ENCODE data around the gene KIAA0825.
"Not testable (repeated sequence)": the region's sequence is repeated elsewhere in the genome, so short reads cannot be mapped to it uniquely, and the experiment has no call there.

KIAA0825 gene

DNA sequence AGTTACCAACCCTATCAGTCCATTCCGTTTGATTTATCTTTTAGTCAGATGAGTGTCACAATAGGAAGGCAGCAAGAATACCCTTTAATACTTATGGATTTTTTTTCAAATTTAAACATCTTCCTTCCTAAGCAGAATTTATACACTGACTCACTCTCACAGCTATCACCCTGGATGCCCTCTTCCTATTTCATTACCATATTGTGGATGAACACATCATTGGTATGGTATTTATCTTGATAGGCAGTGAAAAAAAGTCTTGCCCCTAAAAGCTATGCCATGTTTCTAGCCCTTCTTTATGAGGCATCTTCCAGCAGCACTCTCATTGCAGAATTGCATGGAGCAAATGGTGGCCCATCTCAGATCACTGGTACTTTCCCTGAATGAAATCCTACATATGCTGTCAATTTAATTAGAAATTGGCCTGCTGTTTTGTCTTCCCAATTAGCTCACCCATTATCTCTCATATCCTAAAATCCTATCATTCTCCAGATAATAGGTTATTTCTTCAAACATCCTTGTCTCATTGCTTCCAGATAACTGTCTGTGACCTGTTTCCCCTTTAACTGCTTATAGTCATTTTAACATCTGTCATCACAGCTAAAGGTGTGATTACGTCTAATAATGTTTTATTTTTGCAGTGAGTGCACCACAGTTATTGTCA lies 443.5 kb downstream of the KIAA0825 start:
- H3K4me1 ChIP-seq (ENCODE audit: control insufficient read depth, insufficient read depth, low read length): peaks cover 8% of the 10 kb centered on the region
- no peaks in the 10 kb centered on the region for H3K36me3 ChIP-seq (ENCODE audit: control insufficient read depth, insufficient read depth, low read length)
- no peaks in the 10 kb centered on the region for H3K27me3 ChIP-seq (ENCODE audit: control insufficient read depth, insufficient read depth, low read length)
- H3K4me3 ChIP-seq (ENCODE audit: low read depth, low read length): no peak overlapping the region
- H3K9me3 ChIP-seq (ENCODE audit: control insufficient read depth, insufficient read depth, low read length): no peaks in the 10 kb centered on the region
- no peak overlapping the region for H3K9ac ChIP-seq (ENCODE audit: low read depth, low read length)

DNA sequence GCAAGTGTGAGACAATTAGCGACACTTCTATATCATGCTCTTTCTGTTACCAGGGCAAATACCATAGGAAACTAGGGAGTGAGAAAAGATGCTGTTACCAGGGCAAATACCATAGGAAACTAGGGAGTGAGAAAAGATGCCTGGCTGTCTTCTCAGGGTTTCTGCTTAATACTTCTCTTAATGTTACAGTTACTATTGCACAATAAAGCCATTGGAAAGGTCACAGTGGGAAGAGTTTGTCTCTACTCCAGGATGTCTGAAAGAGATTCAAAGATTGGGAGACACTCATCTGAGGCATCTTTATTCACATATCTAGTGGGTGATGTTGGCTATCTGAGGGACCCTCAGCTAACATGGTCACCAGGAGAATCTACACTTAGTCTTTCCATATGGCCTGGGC lies 445.3 kb downstream of the KIAA0825 start:
- no peaks in the 10 kb centered on the region for H3K9me3 ChIP-seq (ENCODE audit: control insufficient read depth, insufficient read depth, low read length)
- peaks cover 8% of the 10 kb centered on the region for H3K4me1 ChIP-seq (ENCODE audit: control insufficient read depth, insufficient read depth, low read length)
- H3K27me3 ChIP-seq (ENCODE audit: control insufficient read depth, insufficient read depth, low read length): no peaks in the 10 kb centered on the region
- no peak overlapping the region for H3K9ac ChIP-seq (ENCODE audit: low read depth, low read length)
- no peak overlapping the region for H3K4me3 ChIP-seq (ENCODE audit: low read depth, low read length)
- H3K36me3 ChIP-seq (ENCODE audit: control insufficient read depth, insufficient read depth, low read length): no peaks in the 10 kb centered on the region

DNA sequence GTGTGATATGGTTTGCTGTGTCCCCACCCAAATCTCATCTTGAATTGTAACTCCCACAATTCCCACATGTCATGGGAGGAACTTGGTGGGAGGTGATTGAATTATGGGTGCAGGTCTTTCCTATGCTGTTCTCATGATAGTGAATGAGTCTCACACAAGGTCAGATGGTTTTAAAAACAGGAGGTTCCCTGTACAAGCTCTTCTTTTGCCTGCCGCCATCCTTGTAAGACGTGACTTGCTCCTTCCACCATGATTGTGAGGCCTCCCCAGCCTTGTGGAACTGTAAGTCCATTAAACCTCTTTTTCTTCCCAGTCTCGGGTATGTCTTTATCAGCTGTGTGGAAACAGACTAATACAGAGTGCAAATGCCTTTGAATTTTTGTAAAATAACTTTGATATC lies 447.3 kb downstream of the KIAA0825 start:
- not testable (repeated sequence) for H3K9me3 ChIP-seq (ENCODE audit: control insufficient read depth, insufficient read depth, low read length); H3K4me3 ChIP-seq (ENCODE audit: low read depth, low read length); H3K4me1 ChIP-seq (ENCODE audit: control insufficient read depth, insufficient read depth, low read length); H3K9ac ChIP-seq (ENCODE audit: low read depth, low read length); H3K27me3 ChIP-seq (ENCODE audit: control insufficient read depth, insufficient read depth, low read length); H3K36me3 ChIP-seq (ENCODE audit: control insufficient read depth, insufficient read depth, low read length)

DNA sequence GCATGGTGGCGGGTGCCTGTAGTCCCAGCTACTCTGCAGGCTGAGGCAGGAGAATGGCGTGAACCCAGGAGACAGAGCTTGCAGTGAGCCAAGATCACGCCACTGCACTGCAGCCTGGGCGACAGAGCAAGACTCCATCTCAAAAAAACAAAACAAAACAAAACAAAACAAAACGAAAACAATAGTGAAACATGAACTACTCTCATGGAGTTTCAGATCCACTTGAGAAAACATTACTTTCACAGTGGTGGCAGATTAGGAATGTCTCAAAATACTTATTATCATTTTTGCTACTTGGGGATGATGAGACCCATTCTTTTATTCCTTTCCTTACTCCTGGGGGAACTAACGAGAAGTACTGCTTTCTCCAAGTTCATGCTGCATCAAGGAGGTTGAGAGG lies 448.2 kb downstream of the KIAA0825 start:
- H3K9ac ChIP-seq (ENCODE audit: low read depth, low read length); H3K27me3 ChIP-seq (ENCODE audit: control insufficient read depth, insufficient read depth, low read length); H3K36me3 ChIP-seq (ENCODE audit: control insufficient read depth, insufficient read depth, low read length); H3K4me3 ChIP-seq (ENCODE audit: low read depth, low read length); H3K4me1 ChIP-seq (ENCODE audit: control insufficient read depth, insufficient read depth, low read length); H3K9me3 ChIP-seq (ENCODE audit: control insufficient read depth, insufficient read depth, low read length): not testable (repeated sequence)

DNA sequence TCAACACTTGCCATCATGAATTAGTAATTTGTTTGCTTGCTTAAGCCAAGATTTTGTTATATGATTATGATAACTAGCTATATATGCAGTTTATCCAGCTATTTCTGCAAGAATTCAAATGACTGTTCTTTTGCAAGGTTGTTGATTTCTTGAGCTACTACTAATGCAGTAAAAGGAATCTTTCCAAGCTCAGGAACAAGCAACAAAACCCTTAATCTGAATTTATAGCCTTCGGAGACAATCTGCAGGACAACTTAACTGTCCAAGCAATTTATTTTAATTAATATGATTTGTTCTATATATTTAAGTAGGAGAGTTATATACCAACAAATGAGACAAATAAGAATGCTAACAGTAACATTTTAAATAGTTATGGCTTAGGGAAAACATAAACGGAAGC lies 450.3 kb downstream of the KIAA0825 start:
- Histone ChIP-seq H3K36me3 (ENCODE audit: control insufficient read depth, insufficient read depth, low read length) (no peaks in the 10 kb centered on the region), H3K27me3 (ENCODE audit: control insufficient read depth, insufficient read depth, low read length) (no peaks in the 10 kb centered on the region), H3K9me3 (ENCODE audit: control insufficient read depth, insufficient read depth, low read length) (no peaks in the 10 kb centered on the region), H3K4me1 (ENCODE audit: control insufficient read depth, insufficient read depth, low read length) (no peaks in the 10 kb centered on the region), H3K9ac (ENCODE audit: low read depth, low read length) (no peak overlapping the region), H3K4me3 (ENCODE audit: low read depth, low read length) (no peak overlapping the region)

DNA sequence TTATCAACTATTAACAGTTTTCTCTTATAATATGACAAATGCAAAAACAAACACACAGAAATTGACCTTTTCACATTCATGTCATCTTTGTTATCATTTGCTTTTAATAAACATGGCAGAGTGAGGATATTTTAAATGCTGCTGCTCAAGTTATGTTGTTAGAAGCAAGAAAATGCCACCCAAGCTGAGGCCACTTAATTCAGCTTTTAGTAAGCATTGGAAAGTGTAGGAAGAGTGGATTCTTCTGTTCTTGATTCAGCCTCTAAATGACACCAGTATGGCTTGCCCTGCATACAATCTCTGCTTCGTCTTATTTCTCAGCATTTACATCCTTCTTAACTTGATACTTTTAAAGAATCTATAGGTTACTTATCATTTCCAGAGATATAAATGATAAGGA lies 456.6 kb downstream of the KIAA0825 start:
- Histone ChIP-seq H3K9me3 (ENCODE audit: control insufficient read depth, insufficient read depth, low read length) (no peaks in the 10 kb centered on the region), H3K4me3 (ENCODE audit: low read depth, low read length) (no peak overlapping the region), H3K36me3 (ENCODE audit: control insufficient read depth, insufficient read depth, low read length) (no peaks in the 10 kb centered on the region), H3K4me1 (ENCODE audit: control insufficient read depth, insufficient read depth, low read length) (peaks cover 4% of the 10 kb centered on the region), H3K27me3 (ENCODE audit: control insufficient read depth, insufficient read depth, low read length) (no peaks in the 10 kb centered on the region), H3K9ac (ENCODE audit: low read depth, low read length) (no peak overlapping the region)

DNA sequence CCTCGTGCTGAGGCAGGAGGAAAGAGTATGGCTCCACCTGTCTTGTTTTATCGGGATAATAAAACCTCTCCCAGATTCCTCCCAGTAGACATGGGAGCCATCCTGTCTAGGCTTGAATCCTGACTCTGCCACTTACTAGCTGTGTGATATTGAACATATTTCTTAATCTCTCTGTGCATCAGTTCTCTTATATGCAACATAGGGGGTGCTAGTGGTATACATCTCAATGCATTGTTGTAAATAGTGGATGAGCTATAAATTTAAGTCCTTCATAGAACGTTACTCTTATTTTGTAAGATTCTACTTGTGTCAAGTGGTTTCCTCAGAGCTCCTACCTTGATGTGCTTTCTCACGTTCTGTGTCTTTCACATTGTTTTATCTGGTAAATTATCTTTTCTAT lies 459.3 kb downstream of the KIAA0825 start:
- Histone ChIP-seq H3K27me3 (ENCODE audit: control insufficient read depth, insufficient read depth, low read length) (no peaks in the 10 kb centered on the region), H3K36me3 (ENCODE audit: control insufficient read depth, insufficient read depth, low read length) (no peaks in the 10 kb centered on the region), H3K9me3 (ENCODE audit: control insufficient read depth, insufficient read depth, low read length) (no peaks in the 10 kb centered on the region), H3K9ac (ENCODE audit: low read depth, low read length) (no peak overlapping the region), H3K4me3 (ENCODE audit: low read depth, low read length) (no peak overlapping the region), H3K4me1 (ENCODE audit: control insufficient read depth, insufficient read depth, low read length) (peaks cover 4% of the 10 kb centered on the region)

DNA sequence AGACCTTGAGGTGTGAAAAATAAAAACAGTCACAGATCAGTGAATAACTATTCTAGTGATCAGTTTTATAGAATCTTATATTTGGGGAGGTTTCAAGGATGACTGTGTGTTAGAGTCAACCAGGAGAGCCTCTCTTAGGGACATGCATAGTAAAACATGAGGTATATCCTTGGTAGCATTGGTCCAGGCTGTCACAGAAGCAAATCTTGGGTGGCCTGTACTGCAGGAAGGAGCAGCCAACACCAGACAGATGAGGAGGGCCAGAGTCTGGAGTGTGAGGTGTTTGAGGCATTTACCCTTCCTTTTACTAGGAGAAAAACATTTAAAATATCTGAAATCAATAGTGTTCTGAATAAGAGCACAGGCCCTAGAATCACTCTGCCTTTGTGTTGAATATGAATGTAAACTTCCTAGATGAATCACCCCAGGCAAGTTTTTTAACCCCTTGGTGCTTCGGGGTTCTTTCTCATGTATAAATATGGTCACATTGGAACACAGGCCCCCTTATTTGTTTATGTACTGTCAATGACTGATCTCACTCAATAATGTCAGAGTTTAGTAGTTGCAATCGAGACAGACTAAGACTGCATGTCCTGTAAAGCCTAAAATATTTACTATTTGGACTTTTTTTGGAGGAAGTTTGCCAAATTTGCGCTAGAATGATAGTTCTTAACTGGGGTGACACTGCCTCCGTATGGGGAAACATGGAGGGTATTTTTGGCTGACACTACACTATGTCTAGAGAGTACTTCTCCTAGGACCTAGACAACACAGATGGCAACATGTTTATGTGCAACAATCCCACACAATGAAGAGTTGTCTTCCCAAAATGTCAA lies 460.5 kb downstream of the KIAA0825 start:
- Histone ChIP-seq H3K9ac (ENCODE audit: low read depth, low read length) (no peak overlapping the region), H3K4me1 (ENCODE audit: control insufficient read depth, insufficient read depth, low read length) (peaks cover 4% of the 10 kb centered on the region)

DNA sequence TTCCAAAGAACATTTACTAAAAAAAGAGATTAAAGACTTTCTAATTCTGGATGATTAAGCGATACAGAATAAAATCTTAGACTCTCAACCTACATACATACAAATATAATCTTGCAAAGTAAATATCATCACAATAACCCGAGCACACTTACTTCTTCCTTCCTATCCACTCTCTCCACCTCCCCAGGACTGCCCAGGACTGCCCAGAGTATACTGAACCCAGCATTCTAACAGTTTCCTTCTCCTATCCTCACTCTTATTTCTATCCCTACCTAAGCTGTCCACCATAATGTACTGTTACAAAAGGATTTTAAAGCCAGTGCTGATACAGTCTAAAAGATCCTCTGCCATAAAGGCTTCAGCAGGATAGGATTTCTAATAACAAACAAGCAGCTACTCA lies 463.7 kb downstream of the KIAA0825 start:
- no peaks in the 10 kb centered on the region for H3K27me3 ChIP-seq (ENCODE audit: control insufficient read depth, insufficient read depth, low read length)
- peaks cover 4% of the 10 kb centered on the region for H3K4me1 ChIP-seq (ENCODE audit: control insufficient read depth, insufficient read depth, low read length)
- H3K4me3 ChIP-seq (ENCODE audit: low read depth, low read length): no peak overlapping the region
- H3K9ac ChIP-seq (ENCODE audit: low read depth, low read length): no peak overlapping the region
- H3K9me3 ChIP-seq (ENCODE audit: control insufficient read depth, insufficient read depth, low read length): no peaks in the 10 kb centered on the region
- no peaks in the 10 kb centered on the region for H3K36me3 ChIP-seq (ENCODE audit: control insufficient read depth, insufficient read depth, low read length)

More for the DNA sequence above, 460.5 kb downstream of the KIAA0825 start:
- Histone ChIP-seq H3K4me3 (ENCODE audit: low read depth, low read length) (no peak overlapping the region), H3K27me3 (ENCODE audit: control insufficient read depth, insufficient read depth, low read length) (no peaks in the 10 kb centered on the region), H3K9me3 (ENCODE audit: control insufficient read depth, insufficient read depth, low read length) (no peaks in the 10 kb centered on the region), H3K36me3 (ENCODE audit: control insufficient read depth, insufficient read depth, low read length) (no peaks in the 10 kb centered on the region)

DNA sequence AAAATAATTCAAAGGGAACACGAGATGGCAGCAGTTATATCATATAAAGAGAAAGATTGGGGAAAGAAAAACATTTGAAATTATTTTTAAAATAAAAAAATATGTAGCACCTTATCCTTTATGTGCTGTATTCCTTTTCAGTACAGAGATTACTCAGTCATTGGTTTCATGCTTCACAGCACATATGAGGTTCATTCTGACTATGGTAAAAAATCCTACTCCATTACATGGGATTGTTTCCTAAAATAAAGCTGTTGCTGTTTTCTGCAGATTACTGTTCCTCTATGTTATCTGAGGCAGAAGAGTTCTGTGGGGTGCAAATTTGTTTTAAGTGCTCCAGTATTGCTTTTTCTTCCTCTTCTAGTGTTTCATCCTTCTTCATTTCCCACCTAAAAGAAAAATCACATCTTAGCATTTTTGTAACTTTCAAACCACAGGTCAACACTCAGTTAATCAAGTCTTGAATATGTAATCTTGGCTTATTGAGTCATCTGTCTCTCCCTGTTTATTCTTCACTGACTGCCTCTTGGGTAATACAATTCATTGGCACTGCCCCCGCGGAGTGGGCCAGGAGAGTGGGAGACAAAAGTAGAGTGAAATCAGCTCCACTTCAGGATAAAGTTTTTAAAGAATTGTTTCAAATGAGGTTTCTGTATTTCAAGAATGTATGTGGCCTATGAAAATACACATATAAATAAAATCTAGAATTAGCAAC lies 464.5 kb downstream of the KIAA0825 start:
- Histone ChIP-seq H3K9me3 (ENCODE audit: control insufficient read depth, insufficient read depth, low read length) (no peaks in the 10 kb centered on the region), H3K4me3 (ENCODE audit: low read depth, low read length) (no peak overlapping the region), H3K27me3 (ENCODE audit: control insufficient read depth, insufficient read depth, low read length) (no peaks in the 10 kb centered on the region), H3K4me1 (ENCODE audit: control insufficient read depth, insufficient read depth, low read length) (peaks cover 3% of the 10 kb centered on the region), H3K9ac (ENCODE audit: low read depth, low read length) (no peak overlapping the region), H3K36me3 (ENCODE audit: control insufficient read depth, insufficient read depth, low read length) (no peaks in the 10 kb centered on the region)

DNA sequence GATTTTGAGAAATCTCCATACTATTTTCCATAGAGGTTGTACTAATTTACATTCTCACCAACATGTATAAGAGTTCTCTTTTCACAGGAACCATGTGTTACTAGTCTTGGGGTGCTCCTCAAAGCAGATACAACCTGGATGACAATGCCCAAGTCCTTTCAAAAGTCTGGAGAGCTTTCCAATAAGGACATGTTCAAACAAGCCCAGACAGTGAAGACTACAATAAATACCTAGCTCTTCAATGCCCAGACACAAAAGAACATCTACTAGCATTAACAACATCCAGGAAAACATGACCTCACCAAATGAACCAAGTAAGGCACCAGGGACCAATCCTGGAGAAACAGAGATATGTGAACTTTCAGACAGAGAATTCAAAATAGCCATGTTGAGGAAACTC lies 474.8 kb downstream of the KIAA0825 start:
- H3K9me3 ChIP-seq (ENCODE audit: control insufficient read depth, insufficient read depth, low read length); H3K4me1 ChIP-seq (ENCODE audit: control insufficient read depth, insufficient read depth, low read length); H3K36me3 ChIP-seq (ENCODE audit: control insufficient read depth, insufficient read depth, low read length); H3K4me3 ChIP-seq (ENCODE audit: low read depth, low read length); H3K27me3 ChIP-seq (ENCODE audit: control insufficient read depth, insufficient read depth, low read length); H3K9ac ChIP-seq (ENCODE audit: low read depth, low read length): not testable (repeated sequence)

DNA sequence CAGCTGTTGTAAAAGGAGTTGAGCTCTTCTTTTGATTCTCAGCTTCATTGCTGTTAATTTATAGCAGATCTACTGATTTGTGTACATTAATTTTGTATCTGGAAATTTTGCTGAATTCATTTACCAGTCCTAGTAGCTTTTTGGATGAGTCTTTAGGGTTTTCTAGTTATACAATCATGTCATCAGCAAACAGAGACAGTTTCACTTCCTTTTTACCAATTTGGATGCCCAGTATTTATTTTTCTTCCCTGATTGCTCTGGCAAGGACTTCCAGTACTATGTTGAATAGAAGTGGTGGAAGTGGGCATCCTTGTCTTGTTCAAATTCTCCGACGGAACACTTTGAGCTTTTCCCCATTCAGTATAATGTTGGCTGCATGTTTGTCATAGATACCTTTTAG lies 478.1 kb downstream of the KIAA0825 start:
- H3K4me1 ChIP-seq (ENCODE audit: control insufficient read depth, insufficient read depth, low read length): no peaks in the 10 kb centered on the region
- no peaks in the 10 kb centered on the region for H3K36me3 ChIP-seq (ENCODE audit: control insufficient read depth, insufficient read depth, low read length)
- no peak overlapping the region for H3K9ac ChIP-seq (ENCODE audit: low read depth, low read length)
- no peaks in the 10 kb centered on the region for H3K9me3 ChIP-seq (ENCODE audit: control insufficient read depth, insufficient read depth, low read length)
- H3K4me3 ChIP-seq (ENCODE audit: low read depth, low read length): no peak overlapping the region
- no peaks in the 10 kb centered on the region for H3K27me3 ChIP-seq (ENCODE audit: control insufficient read depth, insufficient read depth, low read length)

All from iPS-15b (cell line).